H1 (cell line): ENCODE measurements around the gene NAT10. TPM values are rescaled to one million over a fixed set of nuclear protein-coding genes. Genes with fewer than 3 reads are reported as not detected.

Source experiments
- CTCF ChIA-PET: fragments of 300-600 bp; sonication (Branson Sonifier 250); formaldehyde crosslinking; loops from one replicate; lab custom pipeline; 2021; ENCODE audit not compliant: partially characterized antibody; lab: Charles Lee
- POLR2A ChIA-PET: fragments of 300-600 bp; sonication (Branson Sonifier 250); formaldehyde crosslinking; loops from one replicate; lab custom pipeline; 2021; ENCODE audit warnings: inconsistent platforms; ENCODE audit not compliant: partially characterized antibody; lab: Charles Lee
- DNase-seq, 2 experiments: peaks; one replicate each; pipeline versions ENCODE4 v3.0.0 to v3.0.0-alpha.2; 2010 to 2022; ENCODE audit warnings: low spot score in 2 of 2, low read depth in 1 of 2, mixed read lengths in 1 of 2
- FAIRE-seq: peaks from 2 replicates; lab custom pipeline; 2011; peaks lifted over from hg19 to GRCh38; lab: Jason Lieb, UNC
- H2AFZ ChIP-seq: 2 replicates; pipeline ENCODE4 v1.8.1; 2012; ENCODE audit warnings: low read length, inconsistent platforms
- H2AK5ac ChIP-seq: 2 replicates; pipeline ENCODE4 v1.6.1; 2013; ENCODE audit warnings: low read depth, low read length
- H2BK120ac ChIP-seq: replicated peaks from 2 replicates; pipeline ENCODE3; 2013; ENCODE audit warnings: low read depth, low read length, inconsistent platforms
- H2BK12ac ChIP-seq: 2 replicates; pipeline ENCODE4 v1.6.1; 2013; ENCODE audit warnings: low read depth, low read length
- H2BK15ac ChIP-seq: 2 replicates; pipeline ENCODE4 v1.6.1; 2013; ENCODE audit warnings: low read length
- H2BK20ac ChIP-seq: 2 replicates; pipeline ENCODE4 v1.6.1; 2013; ENCODE audit warnings: low read length
- H2BK5ac ChIP-seq: 2 replicates; pipeline ENCODE4 v1.6.1; 2013; ENCODE audit warnings: low read depth, low read length
- H3K14ac ChIP-seq: 2 replicates; pipeline ENCODE4 v1.6.1; 2013; ENCODE audit warnings: inconsistent platforms; ENCODE audit not compliant: insufficient read length
- H3K18ac ChIP-seq: 2 replicates; pipeline ENCODE4 v1.6.1; 2013; ENCODE audit warnings: low read length; ENCODE audit errors: extremely low read depth
- H3K23ac ChIP-seq: 2 replicates; pipeline ENCODE4 v1.6.1; 2013; ENCODE audit warnings: inconsistent platforms; ENCODE audit not compliant: insufficient read length
- H3K23me2 ChIP-seq: 2 replicates; pipeline ENCODE4 v1.6.1; 2013; ENCODE audit warnings: low read depth, low read length
- H3K27ac ChIP-seq: 2 replicates; pipeline ENCODE4 v1.6.1; 2011; ENCODE audit warnings: low read depth, low read length, inconsistent platforms
- H3K27me3 ChIP-seq, 4 experiments: replicated peaks in 1 of 4; 1 replicate in 1 of 4; 2 replicates in 3 of 4; pipeline versions ENCODE4 v1.6.1 to v1.8.1; 2011 to 2013; ENCODE audit warnings: low read length in 3 of 4, mild to moderate bottlenecking in 3 of 4, inconsistent platforms in 2 of 4, mixed read lengths in 2 of 4, moderate library complexity in 1 of 4; ENCODE audit not compliant: control insufficient read depth in 3 of 4, insufficient read depth in 3 of 4; ENCODE audit errors: extremely low read depth in 1 of 4
- H3K36me3 ChIP-seq, 4 experiments: 2 replicates each; pipeline versions ENCODE4 v1.6.1 to v1.8.1; 2011 to 2013; ENCODE audit warnings: mild to moderate bottlenecking in 4 of 4, low read length in 3 of 4, moderate library complexity in 2 of 4, control low read depth in 1 of 4, inconsistent platforms in 1 of 4; ENCODE audit not compliant: insufficient read depth in 4 of 4, control insufficient read depth in 2 of 4
- H3K4ac ChIP-seq: replicated peaks from 2 replicates; pipeline ENCODE3; 2013; ENCODE audit warnings: low read length, low read depth, mixed read lengths, inconsistent platforms; ENCODE audit not compliant: insufficient read length
- H3K4me1 ChIP-seq, 4 experiments: replicated peaks in 1 of 4; 1 replicate in 1 of 4; 2 replicates in 3 of 4; pipeline versions ENCODE4 v1.6.1 to v1.8.1; 2011 to 2013; ENCODE audit warnings: low read length in 3 of 4, inconsistent platforms in 2 of 4, mixed read lengths in 1 of 4; ENCODE audit not compliant: insufficient read depth in 4 of 4, control insufficient read depth in 3 of 4
- H3K4me2 ChIP-seq, 2 experiments: 2 replicates each; pipeline versions ENCODE4 v1.6.1 to v1.8.1; 2011 to 2013; ENCODE audit warnings: low read depth in 2 of 2, low read length in 2 of 2, control low read depth in 1 of 2, inconsistent platforms in 1 of 2, mild to moderate bottlenecking in 1 of 2; ENCODE audit not compliant: insufficient read depth in 1 of 2
- H3K4me3 ChIP-seq, 4 experiments: fragments of 200-600, 300-600 bp in 1 of 4; sonication (generic), shearing (Covaris generic), sonication (Bioruptor Twin) in 1 of 4; 2 replicates each; pipeline versions ENCODE4 v1.5.1 to v1.8.1; 2011 to 2016; ENCODE audit warnings: low read length in 4 of 4, low read depth in 3 of 4, control low read depth in 2 of 4, inconsistent platforms in 2 of 4, mild to moderate bottlenecking in 2 of 4, mixed read lengths in 1 of 4, moderate library complexity in 1 of 4; ENCODE audit not compliant: insufficient read depth in 2 of 4; ENCODE audit errors: extremely low read depth in 1 of 4
- H3K56ac ChIP-seq: replicated peaks from 2 replicates; pipeline ENCODE3; 2013; ENCODE audit warnings: low read depth, mild to moderate bottlenecking, mixed read lengths, low read length, inconsistent platforms; ENCODE audit not compliant: insufficient read length
- H3K79me1 ChIP-seq: 2 replicates; pipeline ENCODE4 v1.6.1; 2013; ENCODE audit warnings: low read depth, low read length, control low read depth
- H3K79me2 ChIP-seq, 2 experiments: 2 replicates each; pipeline versions ENCODE4 v1.6.1 to v1.8.1; 2012 to 2013; ENCODE audit warnings: low read length in 2 of 2, mild to moderate bottlenecking in 2 of 2, inconsistent platforms in 1 of 2; ENCODE audit not compliant: insufficient read depth in 2 of 2, control insufficient read depth in 1 of 2
- H3K9ac ChIP-seq, 4 experiments: replicated peaks in 1 of 4; 1 replicate in 1 of 4; 2 replicates in 3 of 4; pipeline versions ENCODE4 v1.6.1 to v1.8.1; 2011 to 2013; ENCODE audit warnings: low read depth in 3 of 4, low read length in 3 of 4, control low read depth in 2 of 4, mild to moderate bottlenecking in 2 of 4, moderate library complexity in 2 of 4, inconsistent platforms in 1 of 4; ENCODE audit errors: extremely low read depth in 1 of 4
- H3K9me3 ChIP-seq, 2 experiments: 2 replicates each; pipeline versions ENCODE4 v1.6.1 to v1.8.1; 2012 to 2013; ENCODE audit warnings: mild to moderate bottlenecking in 2 of 2, moderate library complexity in 2 of 2, control low read depth in 1 of 2, inconsistent platforms in 1 of 2, low read depth in 1 of 2, low read length in 1 of 2, mixed read lengths in 1 of 2; ENCODE audit not compliant: insufficient read depth in 2 of 2
- H4K20me1 ChIP-seq, 2 experiments: replicated peaks in 1 of 2; 2 replicates each; pipeline versions ENCODE3 to v1.8.1; 2011 to 2013; ENCODE audit warnings: inconsistent platforms in 2 of 2, low read length in 2 of 2, mild to moderate bottlenecking in 1 of 2; ENCODE audit not compliant: insufficient read depth in 2 of 2, control insufficient read depth in 1 of 2
- H4K5ac ChIP-seq: 2 replicates; pipeline ENCODE4 v1.6.1; 2013; ENCODE audit warnings: low read length, low read depth, mixed read lengths, inconsistent platforms; ENCODE audit not compliant: insufficient read length
- H4K8ac ChIP-seq: 2 replicates; pipeline ENCODE4 v1.8.0; 2013; ENCODE audit warnings: mild to moderate bottlenecking, moderate library complexity, low read length, inconsistent platforms; ENCODE audit not compliant: insufficient read depth; ENCODE audit errors: extremely low read depth
- H4K91ac ChIP-seq: replicated peaks from 2 replicates; pipeline ENCODE3; 2013; ENCODE audit warnings: low read length, mixed read lengths, inconsistent platforms; ENCODE audit not compliant: insufficient read length
- HDAC2 ChIP-seq, 2 experiments: fragments of 300-600 bp in 1 of 2; sonication (generic) in 1 of 2; IDR thresholded peaks; 2 replicates each; pipeline ENCODE4 v1.6.1; 2011 to 2012; ENCODE audit warnings: low read depth in 2 of 2, low read length in 2 of 2, mild to moderate bottlenecking in 2 of 2, moderate library complexity in 2 of 2, borderline replicate concordance in 1 of 2, inconsistent platforms in 1 of 2
- JUND ChIP-seq: IDR thresholded peaks from 2 replicates; pipeline ENCODE4 v1.6.1; 2011; ENCODE audit warnings: mild to moderate bottlenecking, improper control_type of control experiment, low read length
- KDM1A ChIP-seq: fragments of 200-600, 300-600 bp; sonication (generic); IDR thresholded peaks from 2 replicates; pipeline ENCODE4 v1.7.1; 2016; ENCODE audit warnings: mild to moderate bottlenecking, low read length, borderline replicate concordance
- RBBP5 ChIP-seq: IDR thresholded peaks from 2 replicates; pipeline ENCODE4 v1.7.1; 2012; ENCODE audit warnings: low read depth, mild to moderate bottlenecking, inconsistent platforms, low read length, moderate library complexity, borderline replicate concordance
- WGBS, 2 experiments: shearing (Covaris generic) in 1 of 2; methylation state at CpG; one replicate each; pipeline versions ENCODE4 v1.1.6 to v1.1.7; 2013 to 2015; ENCODE audit warnings: low lambda C conversion rate in 2 of 2, mixed read lengths in 2 of 2, inconsistent platforms in 1 of 2, low coverage in 1 of 2, missing lambda C conversion rate in 1 of 2; ENCODE audit not compliant: insufficient replicate concordance in 2 of 2, insufficient coverage in 1 of 2, insufficient read length in 1 of 2; ENCODE audit errors: extremely low coverage in 1 of 2, missing lambda C conversion rate in 1 of 2; 5-methylcytosine and 5-hydroxymethylcytosine counted together
- polyA plus RNA-seq, 7 experiments: library from polyadenylated mRNA; depleted of rRNA in 3 of 7; stranded (reverse) in 5 of 7; unstranded in 2 of 7; fragments of >200 nt in 5 of 7; fragments of 200-250 nt in 2 of 7; gene quantifications; 1 replicate in 5 of 7; 2 replicates in 1 of 7; 4 replicates in 1 of 7; pipeline versions ENCODE4 v1.2.1 to v1.2.3, GENCODE V29; 2011 to 2013; ENCODE audit warnings: missing spikeins in 2 of 7, mixed read lengths in 2 of 7
- total RNA-seq: library from RNA; stranded (reverse); fragmentation: NEBNext Ultra II Directional; extraction: Animal tissue kit (Norgen Biotek cat#: 25700); gene quantifications from 2 replicates; pipeline ENCODE4 v1.2.1, GENCODE V29; 2021

The NAT10 gene
- total and polyA plus RNA-seq, 2 of the 8 experiments (the other 6 are each of a cell fraction or from before 2014, with no cell fraction given) = 66.3 to 89.6 TPM

GRCh38 chr11:34084637-34085036, 20.8 kb upstream of the NAT10 start:
- Histone ChIP-seq H3K14ac (no peak overlapping the region), H3K23me2 (no peaks in the 10 kb centered on the region), H3K4me2 (no peak overlapping the region), H3K36me3 (peaks cover 48 to 96% (median 81%) of the 10 kb centered on the region in 4 experiments), H3K9me3 (no peaks in the 10 kb centered on the region), H3K4me3 (no peak overlapping the region), H2BK20ac (no peak overlapping the region), H3K27ac (no peak overlapping the region)
- no peak for DNase-seq
- POLR2A ChIA-PET = interaction anchor here (0.7 to 2.1 kb wide), 9 partner anchors 9 to 31 kb away, joined by 3 to 6 read pairs (median 3); no protein-coding TSS in a partner anchor
- TF ChIP-seq JUND (no peak), HDAC2 (IDR thresholded peaks at IDR 0.05; ENCODE audit: borderline replicate concordance in 1 of 2, low read depth in 2 of 2, low read length in 2 of 2) (no peak), RBBP5 (no peak), KDM1A (no peak)
- TF ChIP-seq, all 59 proteins: peak for 0
- no peak overlapping the region for H4K8ac ChIP-seq
- no peak overlapping the region for H4K5ac ChIP-seq
- no peak overlapping the region for H3K18ac ChIP-seq
- no peak overlapping the region for H2AK5ac ChIP-seq
- peaks cover 0 to 43% of the 10 kb centered on the region in 2 experiments; a peak in 2 of 4 replicates for H3K79me2 ChIP-seq
- H4K20me1 ChIP-seq = peaks cover 2 to 5% of the 10 kb centered on the region in 2 experiments
- H2BK12ac ChIP-seq = no peak overlapping the region
- no peak for FAIRE-seq
- H2AFZ ChIP-seq = no peak overlapping the region
- no peak overlapping the region for H3K23ac ChIP-seq
- no peaks in the 10 kb centered on the region for H3K4me1 ChIP-seq
- no peak overlapping the region for H3K4ac ChIP-seq
- no peak overlapping the region for H2BK15ac ChIP-seq
- H3K9ac ChIP-seq = no peak overlapping the region
- H3K56ac ChIP-seq = no peak overlapping the region
- no peak overlapping the region for H2BK5ac ChIP-seq
- CTCF ChIA-PET = interaction anchor here (1.4 to 1.7 kb wide), 2 partner anchors 19 to 278 kb away, joined by 3 to 4 read pairs; no protein-coding TSS in a partner anchor
- peaks cover 2% of the 10 kb centered on the region; the same call in 1 of the 2 replicates for H3K79me1 ChIP-seq
- H2BK120ac ChIP-seq = no peak overlapping the region
- no peak overlapping the region for H4K91ac ChIP-seq
- 78% methylated on average over 2 of the region's 2 CpGs; no CpG with 5 or more reads in 1 of the 2 experiments for WGBS, 2 experiments
- no peaks in the 10 kb centered on the region for H3K27me3 ChIP-seq
